Forelimb muscle (tissue), 1 donor: ENCODE results near the gene MIER1. TPM values are rescaled to one million over a fixed set of nuclear protein-coding genes. Genes with fewer than 3 reads are reported as not detected.

ENCODE experiments used
- DNase-seq: peaks from one replicate; pipeline ENCODE4 v3.0.0-alpha.2; 2013; ENCODE audit warnings: low read depth
- polyA plus RNA-seq: library from polyadenylated mRNA; unstranded; fragments of 120-200 nt; gene quantifications from one replicate; pipeline ENCODE4 v1.2.1, GENCODE V29; 2013; ENCODE audit not compliant: insufficient read length

Gene MIER1
- polyA plus RNA-seq, 1 donor, result 22.8 TPM

DNA sequence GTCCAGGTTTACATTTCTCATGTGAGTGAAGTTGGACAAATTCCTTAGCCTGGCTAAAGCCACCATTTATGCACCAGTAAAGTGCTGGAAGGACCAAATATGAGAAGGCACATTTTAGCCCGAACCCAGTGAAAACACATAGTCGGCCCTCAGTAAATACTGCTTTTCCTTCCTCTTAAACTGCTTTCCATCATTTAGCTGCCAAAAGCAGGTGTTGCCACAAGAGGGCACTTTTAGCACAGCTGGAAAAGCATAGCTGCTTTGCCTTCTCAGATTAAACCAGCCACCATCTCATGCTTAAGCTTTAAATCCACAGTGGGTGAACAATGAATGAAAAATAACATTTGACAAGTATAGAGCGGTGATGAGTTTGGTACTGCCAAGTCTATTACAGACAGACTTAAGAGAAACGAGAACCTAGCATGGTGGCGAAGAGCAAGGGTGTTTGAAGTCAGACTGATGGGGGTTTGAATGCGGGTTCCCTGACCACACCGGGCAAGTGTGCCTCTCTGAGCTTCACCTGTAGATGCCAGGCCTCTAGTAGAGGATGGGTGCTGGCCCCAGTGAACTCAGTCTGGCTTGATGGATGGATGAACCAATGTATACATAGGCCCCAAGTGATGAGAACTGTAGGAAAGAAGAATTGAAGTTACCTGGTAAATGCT is 71.4 kb downstream of the MIER1 start:
- peak; percentile 38 for DNase-seq

DNA sequence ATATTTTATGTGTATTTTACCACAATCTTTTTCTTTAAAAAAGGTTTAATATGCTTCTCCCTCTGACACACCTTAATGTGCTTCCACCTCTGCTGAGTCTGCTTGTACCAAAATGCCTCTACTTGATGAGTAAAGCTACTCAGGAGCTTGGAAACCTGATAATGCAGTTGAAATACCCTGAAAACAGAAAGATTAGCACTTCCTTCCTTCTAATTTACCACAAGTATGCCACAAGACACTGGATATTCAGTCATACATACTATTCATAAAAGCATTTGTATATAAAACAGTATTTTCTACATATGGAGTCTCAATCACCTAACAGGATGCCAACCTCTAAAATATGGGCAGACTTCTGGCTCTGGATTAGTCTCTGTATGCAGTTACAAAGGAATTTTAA is 74.2 kb downstream of the MIER1 start:
- no peak for DNase-seq

DNA sequence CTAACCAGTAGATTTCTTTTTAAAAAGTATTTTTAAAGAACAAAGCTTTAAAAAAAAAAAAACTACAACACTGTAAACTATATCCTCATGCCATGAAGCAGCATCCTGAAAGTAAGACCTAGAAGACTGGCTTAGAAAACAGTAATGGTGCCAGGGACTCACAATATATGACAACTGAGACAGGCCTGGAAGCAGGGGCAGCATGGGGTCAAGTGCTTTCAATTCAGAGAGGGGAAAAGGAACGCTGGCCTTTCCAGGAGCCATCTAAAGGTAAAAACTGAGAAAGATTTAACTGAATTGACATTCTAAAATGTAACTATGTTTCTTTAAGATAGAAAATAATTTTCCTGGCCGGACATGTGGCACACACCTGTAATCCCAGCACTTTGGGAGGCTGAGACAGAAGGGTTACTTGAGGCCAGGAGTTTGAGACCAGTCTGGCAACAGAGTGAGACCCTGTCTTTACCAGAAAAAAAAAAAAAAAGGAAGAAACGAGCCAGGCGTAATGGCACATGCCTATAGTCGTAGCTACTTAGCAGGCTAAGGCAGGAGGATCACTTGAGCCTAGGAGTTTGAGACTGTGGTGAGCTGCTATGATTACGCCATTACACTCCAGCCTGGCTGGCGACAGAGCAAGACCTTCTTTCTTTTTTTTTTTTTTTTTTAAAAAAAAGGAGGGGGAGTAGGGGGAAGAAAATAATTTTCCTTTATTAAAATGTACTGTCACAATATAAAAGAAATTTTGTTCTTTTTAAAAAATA is 75.0 kb downstream of the MIER1 start:
- DNase-seq, result no peak

DNA sequence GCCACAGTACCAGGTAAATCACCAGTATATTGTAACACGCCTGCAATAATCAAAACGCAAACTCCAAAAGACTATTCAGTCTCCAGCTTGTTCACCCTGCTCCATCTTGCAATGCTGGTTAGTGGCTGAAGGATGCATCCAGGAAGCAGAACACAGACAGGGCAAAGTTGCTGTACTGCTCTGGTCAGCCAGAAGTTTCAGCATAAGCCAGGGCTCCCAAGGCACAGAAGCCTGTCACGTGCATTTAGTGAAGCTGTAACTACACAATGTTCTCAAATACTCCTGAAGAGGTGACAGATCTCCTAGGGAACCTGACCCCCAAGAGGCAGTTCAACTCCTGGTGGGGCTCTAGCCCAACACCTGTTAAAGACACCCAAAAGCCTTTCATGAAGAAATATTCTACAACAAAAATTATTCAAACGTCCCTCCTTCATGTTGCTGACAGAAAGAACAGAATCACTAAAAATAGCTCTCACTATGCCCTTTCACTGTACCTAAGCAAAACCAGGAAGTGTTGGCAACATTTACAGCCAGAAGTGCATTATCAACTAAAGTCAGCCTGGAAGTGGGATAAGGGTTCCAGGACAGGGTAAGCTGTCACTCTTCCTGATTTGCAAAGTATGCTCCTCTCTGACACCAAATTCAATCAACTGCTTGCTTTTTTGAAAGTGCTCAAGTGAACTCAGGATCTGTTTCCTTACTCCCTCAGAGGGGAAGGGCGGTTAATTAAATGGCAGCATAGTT is 77.1 kb downstream of the MIER1 start:
- no peak for DNase-seq

GRCh38 chr1:67004176-67004575 is 79.4 kb downstream of the MIER1 start:
- no peak for DNase-seq

GRCh38 chr1:67005068-67005467 is 80.3 kb downstream of the MIER1 start:
- DNase-seq, result no peak

DNA sequence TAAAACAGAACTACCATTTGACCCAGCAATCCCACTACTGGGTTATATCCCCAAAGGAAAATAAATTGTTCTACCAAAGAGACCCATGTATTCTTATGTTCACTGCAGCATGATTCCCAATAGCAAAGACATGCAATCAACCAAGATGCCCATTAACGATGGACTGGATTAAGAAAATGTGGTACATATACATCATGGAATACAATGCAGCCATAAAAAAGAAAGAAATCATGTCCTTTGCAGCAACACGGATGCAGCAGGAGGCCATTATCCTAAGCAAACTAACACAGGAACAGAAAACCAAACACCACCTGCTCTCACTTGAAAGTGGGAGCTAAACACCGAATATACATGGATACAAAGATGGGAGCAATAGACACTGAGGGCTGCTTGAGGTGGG is 85.0 kb downstream of the MIER1 start:
- DNase-seq, result no peak

DNA sequence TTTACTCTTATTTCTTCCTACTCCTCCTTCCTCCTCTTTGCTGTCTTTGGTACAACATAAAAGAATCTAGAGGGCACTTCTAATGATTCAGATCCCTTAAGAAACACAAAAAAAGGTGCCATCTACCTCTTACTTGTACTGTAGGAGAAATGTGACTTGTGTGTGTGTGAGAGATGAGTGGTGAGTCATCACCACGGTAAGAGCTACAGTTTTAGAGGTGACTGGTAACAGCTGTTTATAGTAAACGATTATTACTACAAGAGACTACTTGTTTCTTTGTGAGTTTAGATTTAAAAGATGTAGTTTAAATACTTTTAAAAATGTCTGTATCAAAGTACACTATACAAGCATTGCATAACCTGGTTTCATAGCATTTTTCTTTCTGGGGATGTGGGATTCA is 88.8 kb downstream of the MIER1 start:
- no peak for DNase-seq

DNA sequence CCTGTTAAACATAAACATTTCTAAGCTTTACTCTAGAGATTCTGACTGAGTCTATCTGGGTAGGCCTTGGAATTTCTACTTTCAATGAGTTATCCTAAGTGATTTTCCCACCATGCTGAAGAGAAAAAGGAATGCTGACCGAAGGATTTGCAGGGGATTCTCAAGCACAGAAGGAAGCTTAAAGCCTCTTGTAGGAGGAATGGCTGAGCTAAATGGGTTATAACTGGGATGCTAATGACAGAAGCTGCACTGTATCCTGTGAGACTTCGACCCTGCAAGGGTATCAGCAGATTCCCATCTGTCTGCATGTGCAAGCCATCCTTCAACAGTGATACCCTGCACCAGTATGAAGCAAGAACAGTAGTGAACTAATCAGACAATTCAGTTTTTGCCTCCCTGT is 93.8 kb downstream of the MIER1 start:
- DNase-seq, result no peak

DNA sequence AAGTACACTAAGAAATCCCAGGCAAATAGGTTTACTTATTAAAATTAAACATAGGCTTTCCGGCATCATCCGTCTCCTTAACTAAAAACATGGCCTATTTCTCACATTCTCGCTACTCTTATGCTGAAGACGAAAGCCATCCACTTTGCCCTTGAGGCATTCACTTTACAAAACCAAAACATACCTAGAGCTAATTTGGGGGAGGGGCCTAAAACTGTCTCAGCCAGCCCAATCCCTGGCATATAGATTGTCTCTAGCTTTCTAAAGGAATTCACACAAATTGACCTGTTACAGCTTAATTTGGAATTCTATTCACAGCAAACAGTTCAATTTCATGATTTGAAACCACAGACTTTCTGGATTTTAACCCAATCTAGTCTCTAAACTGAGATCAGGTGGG is 94.3 kb downstream of the MIER1 start:
- no peak for DNase-seq

DNA sequence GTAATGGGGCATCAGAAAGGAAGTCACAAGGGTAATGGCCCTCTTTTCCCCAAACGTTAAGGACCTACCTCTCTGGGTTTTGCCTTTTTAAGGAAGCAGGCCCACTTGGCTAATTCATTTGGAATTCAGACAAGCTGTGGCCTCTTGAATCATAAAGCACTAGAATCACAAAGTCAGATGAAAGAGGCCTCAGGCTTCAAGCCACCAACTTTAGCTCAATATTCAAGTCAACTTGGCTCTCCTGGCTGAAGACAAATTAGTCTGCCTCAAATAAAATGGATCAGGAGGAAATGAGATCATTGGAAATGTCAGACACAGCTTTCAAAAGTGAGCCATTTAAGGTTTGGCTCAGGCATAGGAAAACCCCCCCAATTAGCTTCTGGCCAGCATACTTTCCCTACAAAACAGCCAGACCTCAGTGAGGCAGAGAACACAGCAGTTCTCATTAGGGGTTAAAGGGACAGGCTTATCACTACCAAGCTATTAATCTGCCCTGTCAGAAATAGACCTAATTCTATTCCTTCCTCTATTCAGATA is 94.9 kb downstream of the MIER1 start:
- DNase-seq, result peak; percentile 25

DNA sequence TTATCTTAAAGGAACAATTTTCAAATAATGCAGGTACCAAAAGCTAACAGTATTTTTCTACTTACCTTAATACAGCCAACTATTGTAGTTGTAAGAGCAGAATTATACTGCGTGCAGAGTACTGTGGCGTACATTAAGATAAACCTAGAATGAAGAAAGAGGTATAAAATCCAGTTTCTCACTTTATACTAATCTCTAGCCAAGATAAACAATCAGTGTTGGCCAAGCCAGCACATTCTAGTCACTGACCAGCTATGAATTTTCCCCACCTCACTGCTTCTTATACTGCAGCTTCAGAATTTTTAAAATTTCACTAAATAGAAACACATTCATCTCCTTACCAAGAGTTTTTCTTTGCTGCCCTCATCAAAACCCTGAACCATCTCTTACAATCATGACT is 95.5 kb downstream of the MIER1 start:
- no peak for DNase-seq

DNA sequence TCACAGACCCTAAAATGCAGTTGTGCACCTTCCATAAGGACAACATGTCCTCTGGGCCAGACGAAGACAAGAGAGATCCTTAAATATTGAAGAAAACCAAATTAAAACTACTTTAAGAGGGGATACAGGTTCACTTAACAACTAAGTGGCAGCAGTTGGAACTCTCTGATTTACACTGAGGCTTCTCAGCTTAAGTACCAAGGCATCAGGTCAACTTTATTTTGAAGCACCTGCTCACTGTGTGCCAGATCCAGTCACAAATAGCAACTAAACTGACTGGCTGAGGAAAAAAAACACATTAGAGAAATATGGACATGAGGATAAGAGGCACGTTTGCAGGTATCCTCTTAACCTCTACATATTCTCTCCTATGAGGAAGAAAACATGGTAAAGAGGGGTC is 96.0 kb downstream of the MIER1 start:
- DNase-seq, result no peak

GRCh38 chr1:67029472-67029871 is 104.7 kb downstream of the MIER1 start:
- no peak for DNase-seq

GRCh38 chr1:67031121-67031858 is 106.5 kb downstream of the MIER1 start:
- no peak for DNase-seq

GRCh38 chr1:67031859-67032247 is 107.1 kb downstream of the MIER1 start:
- no peak for DNase-seq

Other genes with a start within 250 kb of the MIER1 start
- gene DYNLT5, start 172.5 kb upstream of the MIER1 start, polyA plus RNA-seq, result 5.2 TPM
- gene INSL5, start 123.7 kb upstream of the MIER1 start, polyA plus RNA-seq, result not detected
- gene DNAI4, start 134 bp upstream of the MIER1 start, polyA plus RNA-seq, result 4.3 TPM
- 6.7 TPM for gene SLC35D1, start 129.2 kb downstream of the MIER1 start, polyA plus RNA-seq
- not detected for gene C1orf141, start 210.0 kb downstream of the MIER1 start, polyA plus RNA-seq
- gene IL23R, start 241.5 kb downstream of the MIER1 start, polyA plus RNA-seq, result not detected